ENCODE data around the gene GNAI1. TPM values are rescaled to one million over a fixed set of nuclear protein-coding genes. Genes with fewer than 3 reads are reported as not detected.

The GNAI1 gene
- total RNA-seq, 1 donor from 2014 or later: 61.1 TPM

DNA sequence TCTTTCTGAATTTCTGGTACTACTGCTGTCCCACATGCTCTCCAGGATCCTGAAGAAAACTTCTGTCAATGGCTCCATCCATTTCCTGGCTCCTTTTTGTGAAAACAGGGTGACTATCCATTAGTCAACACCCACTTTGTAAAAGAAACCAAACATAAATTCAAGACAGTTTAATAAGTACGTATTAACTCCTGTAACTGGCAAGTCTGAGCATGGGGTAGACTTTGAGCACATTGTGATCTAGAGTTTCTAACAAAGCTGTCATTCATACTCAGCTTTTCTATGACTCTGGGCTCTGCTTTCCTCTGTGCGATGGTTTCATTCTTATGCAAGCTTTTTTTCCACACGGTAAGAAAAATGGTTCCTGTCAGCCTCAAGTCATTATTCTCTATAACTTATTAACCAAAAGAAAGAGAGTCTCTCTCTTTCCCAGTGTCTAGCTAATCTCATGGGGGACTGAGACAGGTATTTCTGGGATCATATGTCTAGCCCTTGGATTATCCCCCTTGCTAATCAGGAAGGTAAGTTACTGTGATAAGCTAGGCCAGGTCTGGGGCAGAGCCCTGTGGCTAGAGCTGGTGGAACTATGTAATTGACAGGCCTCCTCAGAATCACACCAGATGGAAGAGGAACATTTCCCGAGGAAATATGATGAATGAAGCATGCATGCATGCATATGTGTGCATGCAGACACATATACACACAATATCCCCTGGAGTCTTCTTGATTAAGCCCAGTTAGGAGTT is 98.5 kb downstream of the GNAI1 start:
- no peaks in the 10 kb centered on the region for H3K27me3 Mint-ChIP-seq (ENCODE audit: low read depth)

GRCh38 chr7:80235334-80235733 is 100.7 kb downstream of the GNAI1 start:
- Mint-ChIP-seq H3K4me3 (no peak overlapping the region), H3K27ac (no peak overlapping the region)

More for the DNA sequence above, 98.5 kb downstream of the GNAI1 start:
- Mint-ChIP-seq H3K4me3 (no peak overlapping the region), H3K4me1 (peaks cover 10% of the 10 kb centered on the region), H3K36me3 (no peaks in the 10 kb centered on the region), H3K9me3 (no peaks in the 10 kb centered on the region), H3K27ac (no peak overlapping the region)
- no peak for DNase-seq (ENCODE audit: low spot score in 2 of 2, unreplicated experiment in 2 of 2)
- TF ChIP-seq, protein P1, sequence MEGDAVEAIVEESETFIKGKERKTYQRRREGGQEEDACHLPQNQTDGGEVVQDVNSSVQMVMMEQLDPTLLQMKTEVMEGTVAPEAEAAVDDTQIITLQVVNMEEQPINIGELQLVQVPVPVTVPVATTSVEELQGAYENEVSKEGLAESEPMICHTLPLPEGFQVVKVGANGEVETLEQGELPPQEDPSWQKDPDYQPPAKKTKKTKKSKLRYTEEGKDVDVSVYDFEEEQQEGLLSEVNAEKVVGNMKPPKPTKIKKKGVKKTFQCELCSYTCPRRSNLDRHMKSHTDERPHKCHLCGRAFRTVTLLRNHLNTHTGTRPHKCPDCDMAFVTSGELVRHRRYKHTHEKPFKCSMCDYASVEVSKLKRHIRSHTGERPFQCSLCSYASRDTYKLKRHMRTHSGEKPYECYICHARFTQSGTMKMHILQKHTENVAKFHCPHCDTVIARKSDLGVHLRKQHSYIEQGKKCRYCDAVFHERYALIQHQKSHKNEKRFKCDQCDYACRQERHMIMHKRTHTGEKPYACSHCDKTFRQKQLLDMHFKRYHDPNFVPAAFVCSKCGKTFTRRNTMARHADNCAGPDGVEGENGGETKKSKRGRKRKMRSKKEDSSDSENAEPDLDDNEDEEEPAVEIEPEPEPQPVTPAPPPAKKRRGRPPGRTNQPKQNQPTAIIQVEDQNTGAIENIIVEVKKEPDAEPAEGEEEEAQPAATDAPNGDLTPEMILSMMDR (IDR thresholded peaks at IDR 0.05; ENCODE audit: unreplicated experiment): no peak

DNA sequence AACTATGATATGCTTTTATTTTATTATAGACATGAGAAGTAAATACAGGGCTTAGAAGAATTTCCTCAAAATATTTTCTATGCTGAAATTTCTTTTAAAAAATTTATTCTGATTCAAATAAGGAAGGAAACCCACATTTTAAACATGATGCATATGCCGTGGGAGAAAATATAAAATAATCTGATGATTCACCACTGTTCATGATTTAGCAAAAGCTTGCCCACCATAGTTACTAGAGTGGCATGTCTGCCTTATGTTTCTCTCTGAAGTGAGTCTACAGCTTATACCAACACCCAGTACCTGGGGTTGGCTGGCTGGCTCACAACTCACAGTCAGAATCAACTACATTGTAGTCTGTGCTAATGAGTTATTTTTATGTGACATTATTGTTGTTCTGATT is 102.0 kb downstream of the GNAI1 start:
- Mint-ChIP-seq H3K9me3 (no peaks in the 10 kb centered on the region), H3K27ac (no peak overlapping the region), H3K4me3 (no peak overlapping the region), H3K36me3 (no peaks in the 10 kb centered on the region), H3K27me3 (ENCODE audit: low read depth) (no peaks in the 10 kb centered on the region), H3K4me1 (peaks cover 5% of the 10 kb centered on the region)
- DNase-seq (ENCODE audit: low spot score in 2 of 2, unreplicated experiment in 2 of 2): no peak
- TF ChIP-seq, protein P1 (IDR thresholded peaks at IDR 0.05; ENCODE audit: unreplicated experiment): no peak

More at GRCh38 chr7:80235334-80235733, 100.7 kb downstream of the GNAI1 start:
- H3K4me1 Mint-ChIP-seq: peaks cover 6% of the 10 kb centered on the region
- no peaks in the 10 kb centered on the region for H3K27me3 Mint-ChIP-seq (ENCODE audit: low read depth)
- no peaks in the 10 kb centered on the region for H3K36me3 Mint-ChIP-seq
- no peaks in the 10 kb centered on the region for H3K9me3 Mint-ChIP-seq
- no peak for DNase-seq (ENCODE audit: low spot score in 2 of 2, unreplicated experiment in 2 of 2)
- TF ChIP-seq, protein P1 (IDR thresholded peaks at IDR 0.05; ENCODE audit: unreplicated experiment): no peak

DNA sequence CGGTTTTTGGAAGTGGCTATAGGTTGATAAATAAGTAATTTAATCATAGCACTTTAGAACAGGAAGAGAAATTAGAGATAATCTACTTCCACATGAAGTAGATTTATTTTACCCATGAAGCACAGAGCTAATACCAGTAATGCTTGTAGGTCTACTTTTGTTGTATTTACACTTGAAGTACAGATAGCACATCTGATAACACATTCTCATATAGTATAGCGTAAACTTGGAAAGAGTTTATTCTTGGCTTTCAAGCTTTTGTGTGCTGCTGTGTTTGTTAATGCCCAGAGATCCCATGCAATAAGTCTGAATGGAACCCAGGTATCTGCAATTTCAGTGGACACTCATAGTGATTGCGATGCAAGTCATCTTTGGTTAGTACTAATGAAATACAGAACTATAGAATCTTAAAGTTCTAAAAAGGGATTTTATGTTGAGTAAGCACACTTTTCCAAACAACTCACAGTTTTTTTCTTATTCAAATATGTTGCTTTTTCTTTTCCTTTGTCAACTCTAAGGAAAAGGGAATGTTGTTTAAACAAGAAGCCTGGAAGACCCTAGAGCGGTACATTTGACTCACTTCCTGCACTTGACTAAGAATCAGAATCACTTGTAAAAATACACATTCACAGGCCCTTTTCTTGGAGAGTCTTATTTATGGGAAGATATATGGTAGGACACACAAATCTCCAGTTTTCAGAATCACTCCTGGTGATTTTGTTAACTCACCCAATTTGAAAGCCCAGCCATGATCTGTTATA is 105.8 kb downstream of the GNAI1 start:
- Mint-ChIP-seq H3K9me3 (no peaks in the 10 kb centered on the region), H3K4me1 (peaks cover 8% of the 10 kb centered on the region), H3K27ac (no peak overlapping the region), H3K36me3 (no peaks in the 10 kb centered on the region), H3K4me3 (no peak overlapping the region), H3K27me3 (ENCODE audit: low read depth) (no peaks in the 10 kb centered on the region)
- no peak for DNase-seq (ENCODE audit: low spot score in 2 of 2, unreplicated experiment in 2 of 2)
- TF ChIP-seq, protein P1 (IDR thresholded peaks at IDR 0.05; ENCODE audit: unreplicated experiment): no peak

DNA sequence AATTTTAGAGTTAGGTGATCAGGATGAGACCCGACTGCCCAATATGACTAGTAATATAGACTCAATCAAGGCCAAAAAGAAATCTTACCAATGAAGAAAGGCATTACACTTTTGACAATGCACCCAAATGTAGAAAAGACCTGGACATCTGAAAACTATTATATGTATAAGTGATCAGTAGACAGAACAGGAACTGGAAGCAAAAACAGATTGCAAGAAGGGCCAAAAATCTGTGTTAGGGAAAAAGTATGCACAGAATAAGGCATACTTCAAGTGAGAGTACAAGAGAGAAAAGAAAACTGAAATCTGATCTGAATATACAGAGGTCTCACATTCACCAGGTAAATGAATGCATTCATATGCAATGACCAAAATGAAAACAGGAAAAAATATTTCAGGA is 107.0 kb downstream of the GNAI1 start:
- Mint-ChIP-seq H3K9me3 (no peaks in the 10 kb centered on the region), H3K27ac (no peak overlapping the region), H3K36me3 (no peaks in the 10 kb centered on the region), H3K4me3 (no peak overlapping the region), H3K4me1 (peaks cover 6% of the 10 kb centered on the region), H3K27me3 (ENCODE audit: low read depth) (no peaks in the 10 kb centered on the region)
- no peak for DNase-seq (ENCODE audit: low spot score in 2 of 2, unreplicated experiment in 2 of 2)
- TF ChIP-seq, protein P1 (IDR thresholded peaks at IDR 0.05; ENCODE audit: unreplicated experiment): no peak

Data from mesothelial cell of epicardium (in vitro differentiated cells).